ENCODE measurements around the gene VTI1A.

Gene VTI1A

GRCh38 chr10:112671743-112672142, 224.7 kb downstream of the VTI1A start (continued):
- TF ChIP-seq ZNF670 (tag by site-specific recombination; IDR thresholded peaks at IDR 0.05; ENCODE audit: low read depth): no peak
- no peak for TF ChIP-seq TSHZ1 (tag by site-specific recombination; IDR thresholded peaks at IDR 0.05; ENCODE audit: borderline replicate concordance)
- no peak for TF ChIP-seq ZNF433 (tag by site-specific recombination; IDR thresholded peaks at IDR 0.05; ENCODE audit: low read depth)

- TF ChIP-seq ZNF677 (tag by site-specific recombination; IDR thresholded peaks at IDR 0.05) (no peak), ZNF248 (tag by site-specific recombination; IDR thresholded peaks at IDR 0.05) (no peak), ZNF473 (tag by site-specific recombination; IDR thresholded peaks at IDR 0.05) (no peak), ZNF48 (tag by site-specific recombination; IDR thresholded peaks at IDR 0.05) (no peak), PBX3 (CRISPR knock-in tag; IDR thresholded peaks at IDR 0.05) (no peak), ZNF792 (tag by site-specific recombination; IDR thresholded peaks at IDR 0.05) (no peak), SETDB1 (IDR thresholded peaks at IDR 0.05; ENCODE audit: insufficient read length, low read length) (no peak), AEBP2 (tag by site-specific recombination; IDR thresholded peaks at IDR 0.05; ENCODE audit: borderline replicate concordance) (no peak), ZNF18 (tag by site-specific recombination; IDR thresholded peaks at IDR 0.05) (no peak), ZNF26 (tag by site-specific recombination; IDR thresholded peaks at IDR 0.05) (no peak), ZFHX2 (tag by site-specific recombination; conservative IDR thresholded peaks at IDR 0.05) (no peak), ZBTB44 (tag by site-specific recombination; IDR thresholded peaks at IDR 0.05) (no peak)
- H3K4me3 ChIP-seq (ENCODE audit: low read depth, low read length): no peak overlapping the region
- H3K9me3 ChIP-seq (ENCODE audit: control insufficient read depth, insufficient read depth, low read depth, low read length): no peaks in the 10 kb centered on the region
- H3K36me3 ChIP-seq (ENCODE audit: control insufficient read depth in 2 of 2, insufficient read depth in 1 of 2, low read length in 2 of 2): no peaks in the 10 kb centered on the region
- no peak overlapping the region for H3K27ac ChIP-seq (ENCODE audit: extremely low read depth, low read depth, low read length)
- POLR2A ChIA-PET: no interaction called here
- CTCF ChIA-PET: no interaction called here
- peaks cover 6% of the 10 kb centered on the region for H3K4me1 ChIP-seq (ENCODE audit: control insufficient read depth, insufficient read depth, low read length)
Observed at GRCh38 chr10:112672706-112673105, 225.7 kb downstream of the VTI1A start.
